SJSA1 (cell line): ENCODE results near the gene KCNQ1. TPM values are rescaled to one million over a fixed set of nuclear protein-coding genes. Genes with fewer than 3 reads are reported as not detected.

Source experiments
- DNase-seq, 2 experiments: peaks; one replicate each; pipeline ENCODE4 v3.0.0-alpha.2; 2015 to 2020; ENCODE audit warnings: low spot score in 2 of 2, low read depth in 1 of 2
- H3K27ac ChIP-seq: fragments of 250-450 bp; sonication (Bioruptor Pico); 2 replicates; pipeline ENCODE4 v1.5.1; 2020; ENCODE audit warnings: mild to moderate bottlenecking, moderate library complexity
- H3K27me3 ChIP-seq: fragments of 250-450 bp; sonication (Bioruptor Pico); replicated peaks from 2 replicates; pipeline ENCODE4 v1.5.1; 2020; ENCODE audit warnings: mild to moderate bottlenecking, moderate library complexity
- H3K36me3 ChIP-seq: fragments of 250-450 bp; sonication (Bioruptor Pico); 2 replicates; pipeline ENCODE4 v1.5.1; 2020; ENCODE audit warnings: mild to moderate bottlenecking
- H3K4me1 ChIP-seq: fragments of 250-450 bp; sonication (Bioruptor Pico); replicated peaks from 2 replicates; pipeline ENCODE4 v1.6.1; 2021; ENCODE audit warnings: mild to moderate bottlenecking
- H3K4me3 ChIP-seq: fragments of 250-450 bp; sonication (Bioruptor Pico); 2 replicates; pipeline ENCODE4 v1.5.1; 2020; ENCODE audit warnings: mild to moderate bottlenecking
- H3K9me3 ChIP-seq: fragments of 250-450 bp; sonication (Bioruptor Pico); replicated peaks from 2 replicates; pipeline ENCODE4 v1.5.1; 2020; ENCODE audit warnings: mild to moderate bottlenecking
- total RNA-seq: library from RNA; depleted of rRNA; stranded (reverse); fragments of >200 nt; shearing (Covaris generic); gene quantifications from 2 replicates; pipeline ENCODE4 v1.2.3, GENCODE V29; 2014

The KCNQ1 gene
- total RNA-seq, 1 experiment from 2014 or later = not detected

DNA sequence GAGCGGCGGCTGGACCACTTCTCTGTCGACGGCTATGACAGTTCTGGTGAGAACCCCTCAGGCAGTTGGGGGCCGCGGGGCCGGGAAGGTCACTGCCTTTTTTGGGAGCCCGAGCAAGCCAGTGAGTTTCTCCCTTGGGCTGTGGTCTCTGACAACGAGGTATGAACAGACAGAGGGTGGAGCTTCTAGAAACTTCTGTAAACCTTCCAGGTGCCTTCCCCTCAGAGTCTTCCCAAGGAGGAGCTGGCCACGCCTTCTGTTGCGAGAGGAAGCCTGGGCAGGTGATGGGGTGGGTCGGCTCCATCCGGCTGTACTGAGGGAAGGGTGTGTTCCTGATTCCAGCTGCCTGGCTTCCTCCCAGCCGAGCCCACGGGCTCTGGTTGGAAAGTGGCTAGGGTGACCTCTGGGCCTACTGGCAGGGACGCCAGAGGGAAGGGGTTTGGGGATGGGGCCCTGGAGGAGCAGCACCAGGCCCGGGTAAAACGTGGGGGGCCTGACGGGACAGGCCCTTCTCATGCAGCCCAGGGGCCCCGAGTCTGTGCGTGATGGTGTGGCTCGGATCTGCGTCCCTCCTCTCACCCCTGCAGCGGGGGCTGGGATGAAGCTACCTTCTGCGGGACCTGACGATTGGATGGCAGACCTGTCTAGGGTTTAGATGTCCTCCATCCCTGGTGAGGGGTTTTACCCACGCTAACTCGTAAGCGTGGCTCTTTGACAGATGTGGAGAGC lies 144.2 kb downstream of the KCNQ1 start:
- Histone ChIP-seq H3K36me3 (no peaks in the 10 kb centered on the region), H3K4me3 (no peak overlapping the region), H3K27me3 (0 out of 2 replicates have a peak, but pooled peaks cover 4% of the 10 kb centered on the region), H3K4me1 (no peaks in the 10 kb centered on the region), H3K27ac (no peak overlapping the region), H3K9me3 (0 out of 2 replicates have a peak, but pooled peaks cover 2% of the 10 kb centered on the region)
- no peak for DNase-seq

DNA sequence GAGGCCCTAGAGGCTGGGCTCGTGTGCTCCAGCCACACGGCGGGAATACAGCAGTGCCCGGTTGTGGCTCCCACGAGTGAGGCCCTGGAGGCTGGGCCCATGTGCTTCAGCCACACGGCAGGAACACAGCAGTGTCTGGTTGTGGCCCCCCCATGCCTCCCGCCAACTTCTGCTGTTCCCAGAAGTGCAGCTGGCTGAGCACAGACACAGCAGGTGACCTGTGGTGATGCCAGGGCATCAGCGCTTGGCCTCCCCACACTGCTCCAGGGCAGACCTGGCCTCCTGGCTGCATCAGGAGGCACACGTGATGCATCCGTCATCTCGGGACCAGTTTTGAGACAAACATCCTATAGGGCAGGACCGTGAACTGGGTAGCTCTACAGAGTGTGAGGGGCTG lies 144.7 kb downstream of the KCNQ1 start:
- Histone ChIP-seq H3K27ac (no peak overlapping the region), H3K4me3 (no peak overlapping the region), H3K36me3 (no peaks in the 10 kb centered on the region), H3K27me3 (0 out of 2 replicates have a peak, but pooled peaks cover 4% of the 10 kb centered on the region), H3K9me3 (0 out of 2 replicates have a peak, but pooled peaks cover 2% of the 10 kb centered on the region), H3K4me1 (no peaks in the 10 kb centered on the region)
- DNase-seq = no peak

DNA sequence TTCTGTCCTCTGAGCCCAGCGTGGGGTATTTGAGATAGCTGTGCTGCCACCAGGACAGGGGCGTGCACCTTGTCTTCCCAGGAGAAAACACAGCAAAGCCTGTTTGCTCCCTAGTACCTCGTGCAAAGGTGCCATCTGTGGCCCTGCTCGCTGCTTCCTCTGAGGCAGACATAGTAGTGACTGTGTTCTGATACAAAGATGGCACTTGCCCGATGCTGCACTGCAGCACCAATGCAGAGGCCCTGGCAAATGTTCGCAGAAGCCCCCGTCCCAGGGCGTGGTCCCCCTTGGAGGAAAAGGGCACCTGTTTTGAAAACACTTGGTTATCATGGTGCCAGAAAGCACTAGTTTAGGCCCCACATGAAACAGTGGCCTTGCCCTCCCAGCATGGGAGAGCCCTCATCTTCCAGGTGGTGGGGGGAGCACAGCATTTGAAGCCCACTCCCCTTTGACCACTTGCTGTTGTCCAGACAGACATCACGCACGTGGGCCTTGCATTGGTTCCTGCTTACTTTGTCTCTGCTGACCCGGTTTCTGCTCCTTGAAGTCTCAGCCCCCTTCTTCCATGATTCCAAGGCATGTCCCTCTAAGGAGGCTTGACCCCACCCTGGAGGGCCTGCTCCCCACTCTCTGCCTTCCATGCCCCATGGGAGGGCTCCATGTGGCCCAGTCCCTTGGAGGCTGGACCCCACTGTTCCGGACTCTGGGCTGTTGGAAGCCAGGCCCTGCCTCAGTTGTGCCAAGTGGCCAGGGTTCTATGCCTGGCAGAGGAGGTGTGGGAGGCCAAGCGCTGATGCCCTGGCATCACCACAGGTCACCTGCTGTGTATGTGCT lies 145.5 kb downstream of the KCNQ1 start:
- DNase-seq = no peak
- Histone ChIP-seq H3K4me1 (no peaks in the 10 kb centered on the region), H3K4me3 (no peak overlapping the region), H3K27ac (no peak overlapping the region), H3K27me3 (peaks cover 8% of the 10 kb centered on the region), H3K36me3 (no peaks in the 10 kb centered on the region), H3K9me3 (0 out of 2 replicates have a peak, but pooled peaks cover 2% of the 10 kb centered on the region)

DNA sequence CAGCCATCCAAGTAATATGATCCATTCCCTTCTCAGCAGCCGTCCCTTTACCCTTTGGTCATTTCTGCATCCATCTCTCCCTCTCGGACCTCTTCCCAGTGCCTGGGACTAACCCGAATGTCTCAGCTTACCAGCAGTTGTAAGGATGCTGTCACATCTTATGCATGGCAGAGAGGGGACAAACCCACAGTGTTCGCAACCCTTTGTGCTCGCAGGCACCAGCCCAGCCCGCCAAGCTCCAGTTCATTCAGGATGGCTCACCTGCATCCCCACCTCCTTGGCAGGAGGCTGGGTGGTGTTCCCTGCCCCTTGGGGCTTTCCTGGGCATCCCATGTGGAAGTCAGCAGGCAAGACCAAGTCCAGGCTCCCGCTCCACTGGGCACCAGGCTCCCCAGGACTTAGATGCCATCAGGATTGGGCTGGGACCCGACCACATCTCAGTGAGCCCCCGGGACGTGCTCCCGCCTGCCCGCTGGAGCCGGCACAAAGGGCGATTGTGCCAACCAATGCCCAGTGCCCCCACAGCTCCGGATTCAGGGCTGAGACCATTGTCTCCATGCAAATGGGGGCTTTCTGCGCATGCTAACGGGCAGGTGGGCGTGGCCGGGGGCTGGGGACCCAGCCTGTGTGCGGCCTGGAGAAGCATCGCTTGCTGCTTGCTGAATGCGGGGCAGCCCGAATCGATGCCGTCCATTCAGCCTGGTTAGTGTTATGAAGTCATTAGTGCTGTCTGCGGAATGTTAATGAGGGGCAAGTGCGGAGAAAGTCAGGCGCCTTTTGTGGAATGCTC lies 146.4 kb downstream of the KCNQ1 start:
- no peaks in the 10 kb centered on the region for H3K4me1 ChIP-seq
- H3K36me3 ChIP-seq = no peaks in the 10 kb centered on the region
- H3K9me3 ChIP-seq = 0 out of 2 replicates have a peak, but pooled peaks cover 2% of the 10 kb centered on the region
- H3K27ac ChIP-seq = no peak overlapping the region
- peaks cover 8% of the 10 kb centered on the region for H3K27me3 ChIP-seq
- no peak overlapping the region for H3K4me3 ChIP-seq
- DNase-seq = no peak

DNA sequence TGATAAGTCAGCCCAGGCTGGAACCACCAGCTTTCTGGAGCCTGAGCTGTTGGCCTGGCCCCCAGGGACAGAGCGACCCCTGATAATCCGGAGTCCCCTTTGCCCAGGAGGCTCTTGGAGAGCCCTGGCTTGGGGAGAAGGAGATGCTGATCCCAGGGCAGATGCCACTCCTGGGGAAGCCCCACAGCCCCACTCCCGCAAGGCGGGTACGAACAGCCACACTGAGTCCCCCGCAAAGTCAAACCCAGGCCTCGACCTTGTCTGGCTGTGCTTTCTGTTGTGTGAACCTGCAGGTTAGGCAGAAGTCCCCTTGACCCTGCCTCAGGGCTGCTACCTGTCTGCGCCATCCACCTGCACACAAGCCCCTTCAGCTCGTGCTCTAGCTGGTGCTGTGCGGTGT lies 147.0 kb downstream of the KCNQ1 start:
- Histone ChIP-seq H3K4me1 (no peaks in the 10 kb centered on the region), H3K4me3 (no peak overlapping the region), H3K9me3 (0 out of 2 replicates have a peak, but pooled peaks cover 2% of the 10 kb centered on the region), H3K27ac (no peak overlapping the region), H3K27me3 (peaks cover 8% of the 10 kb centered on the region), H3K36me3 (no peaks in the 10 kb centered on the region)
- no peak for DNase-seq

DNA sequence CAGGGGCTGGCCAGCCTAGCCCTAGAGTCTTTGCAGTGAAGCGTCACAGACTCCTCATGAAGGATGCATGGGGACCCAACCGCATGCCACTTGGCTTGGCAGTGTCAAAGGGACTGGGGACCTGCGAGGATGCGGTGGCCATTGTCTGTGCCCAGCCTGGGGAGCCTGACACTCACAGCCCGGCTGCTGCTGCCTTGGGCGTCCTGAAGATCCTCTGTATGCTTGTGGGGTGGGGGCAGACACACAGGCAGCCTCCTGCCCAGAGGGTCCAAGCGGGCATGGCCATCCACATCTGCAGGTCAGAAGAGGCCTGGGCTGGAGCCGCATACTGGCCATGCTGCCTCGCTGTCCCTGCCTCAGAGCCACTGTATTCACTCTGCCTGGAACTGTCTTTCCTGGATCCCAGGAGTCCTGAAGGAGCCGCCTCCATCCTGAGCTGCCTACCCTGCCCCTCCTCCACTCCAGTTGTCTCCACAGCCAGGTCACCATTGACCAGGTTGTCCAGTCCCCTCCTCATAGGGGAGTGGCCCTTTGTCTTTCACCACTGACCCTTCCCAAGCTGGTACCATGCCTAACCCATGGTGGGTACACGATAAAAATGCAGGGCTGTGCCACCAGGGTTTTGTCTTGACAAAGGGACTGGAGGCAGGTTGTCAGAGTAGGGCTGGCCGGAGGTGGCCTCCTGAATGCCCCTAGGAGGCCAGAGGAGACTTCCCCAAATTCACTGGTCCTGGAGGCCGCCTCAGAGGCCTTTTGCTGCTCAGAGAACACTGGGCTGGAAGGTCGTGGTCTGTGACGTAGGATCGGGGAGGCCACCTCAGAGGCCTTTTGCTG lies 148.0 kb downstream of the KCNQ1 start:
- Histone ChIP-seq H3K9me3 (0 out of 2 replicates have a peak, but pooled peaks cover 2% of the 10 kb centered on the region), H3K27me3 (peaks cover 8% of the 10 kb centered on the region), H3K27ac (no peak overlapping the region), H3K36me3 (no peaks in the 10 kb centered on the region), H3K4me3 (no peak overlapping the region), H3K4me1 (no peaks in the 10 kb centered on the region)
- no peak for DNase-seq

DNA sequence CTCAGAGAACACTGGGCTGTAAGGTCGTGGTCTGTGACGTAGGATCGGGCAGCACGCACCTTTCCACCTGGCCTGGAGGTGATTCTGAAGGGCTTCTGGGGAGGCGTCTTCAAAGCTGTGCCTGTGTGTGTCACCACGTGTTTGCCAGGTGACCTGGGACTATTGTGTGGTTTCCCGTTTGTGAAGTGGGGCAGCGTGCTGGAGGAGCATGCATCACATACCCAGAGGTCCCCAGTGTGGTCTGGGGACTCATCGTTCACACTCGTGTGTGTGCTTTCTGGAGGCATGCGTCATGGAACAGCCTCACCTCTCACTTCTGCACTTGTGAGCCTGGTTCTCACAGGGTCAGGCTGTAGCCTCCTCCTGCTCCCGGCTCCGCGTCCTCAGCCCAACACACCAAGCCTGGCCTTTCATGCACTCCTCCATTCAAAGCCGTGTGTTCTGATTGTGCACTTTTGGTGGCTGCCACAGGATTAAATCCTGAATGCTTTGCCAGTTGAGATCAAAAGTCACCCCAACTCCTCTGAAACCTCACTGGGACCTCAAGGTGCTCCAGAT lies 148.7 kb downstream of the KCNQ1 start:
- no peak for DNase-seq
- Histone ChIP-seq H3K27ac (no peak overlapping the region), H3K4me1 (no peaks in the 10 kb centered on the region), H3K9me3 (0 out of 2 replicates have a peak, but pooled peaks cover 2% of the 10 kb centered on the region), H3K27me3 (peaks cover 8% of the 10 kb centered on the region), H3K36me3 (no peaks in the 10 kb centered on the region), H3K4me3 (no peak overlapping the region)

DNA sequence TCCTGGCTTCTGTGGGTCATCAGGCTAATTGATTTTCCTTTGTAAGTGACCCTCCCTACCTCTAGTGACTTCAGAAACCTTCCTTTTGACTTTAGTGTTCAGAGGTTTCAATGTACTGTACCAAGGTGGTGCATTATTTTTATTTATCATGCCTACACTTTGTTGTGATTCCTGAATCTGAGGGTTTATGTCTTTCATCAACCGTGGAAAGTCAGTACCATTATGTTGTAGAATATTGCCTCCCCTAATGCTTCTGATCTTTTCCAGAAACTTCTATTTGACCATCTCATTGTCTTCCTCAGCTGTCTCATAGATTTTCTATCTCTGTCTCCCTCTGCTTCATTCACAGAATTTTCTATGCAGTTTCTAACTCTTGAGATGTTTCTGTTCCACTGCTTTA lies 149.5 kb downstream of the KCNQ1 start:
- H3K9me3 ChIP-seq = 0 out of 2 replicates have a peak, but pooled peaks cover 2% of the 10 kb centered on the region
- no peak overlapping the region for H3K4me3 ChIP-seq
- no peak overlapping the region for H3K27ac ChIP-seq
- H3K27me3 ChIP-seq = peaks cover 8% of the 10 kb centered on the region
- no peaks in the 10 kb centered on the region for H3K36me3 ChIP-seq
- DNase-seq = no peak
- H3K4me1 ChIP-seq = no peaks in the 10 kb centered on the region

DNA sequence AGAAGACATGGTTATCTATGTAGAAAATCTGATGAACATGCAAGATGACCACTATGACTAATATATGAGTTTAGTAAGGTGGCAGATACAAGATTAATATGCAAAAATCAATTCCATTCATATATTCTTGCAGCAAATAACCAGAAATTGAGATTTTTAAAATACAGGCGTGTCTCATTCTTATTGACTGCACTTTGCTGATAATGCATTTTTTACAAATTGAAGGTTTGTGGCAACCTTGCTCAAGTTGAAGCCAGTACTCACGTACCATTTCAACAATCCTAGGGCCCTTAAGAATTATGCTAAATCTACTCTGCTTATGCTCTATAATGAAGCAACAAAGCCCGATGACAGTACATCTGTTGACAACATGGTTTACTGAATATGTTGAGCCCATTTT lies 150.4 kb downstream of the KCNQ1 start:
- H3K27me3 ChIP-seq = peaks cover 8% of the 10 kb centered on the region

DNA sequence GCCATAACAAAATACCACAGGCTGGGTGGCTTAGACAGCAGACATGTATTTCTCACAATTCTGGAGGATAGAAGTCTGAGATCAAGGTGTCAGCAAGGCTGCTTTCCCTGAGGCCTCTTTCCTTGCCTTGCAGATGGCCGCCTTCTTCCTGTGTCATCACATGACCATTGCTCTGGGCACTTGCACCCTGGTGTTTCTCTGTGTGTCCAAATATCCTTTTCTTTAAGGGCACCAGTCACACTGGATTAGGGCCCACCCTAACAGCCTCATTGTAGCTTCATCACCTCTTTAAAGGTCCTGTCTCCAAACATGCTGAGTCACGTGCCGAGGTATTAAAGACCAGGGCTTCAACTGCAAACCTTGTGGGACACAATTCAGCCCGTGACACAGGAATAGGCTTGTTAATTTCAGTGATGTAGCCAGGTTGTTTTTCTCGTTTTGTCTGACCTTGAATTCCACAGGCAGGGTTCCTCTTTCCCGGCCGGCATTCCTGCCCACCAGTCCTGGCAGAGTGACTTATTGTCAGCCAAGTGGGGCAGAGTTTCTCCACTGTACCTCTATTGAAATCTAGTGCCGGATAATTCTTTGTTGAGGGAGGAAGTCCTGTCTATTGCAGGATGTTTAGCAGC lies 154.9 kb downstream of the KCNQ1 start:
- DNase-seq = no peak
- Histone ChIP-seq H3K36me3 (no peaks in the 10 kb centered on the region), H3K4me3 (no peak overlapping the region), H3K27ac (no peak overlapping the region), H3K27me3 (peaks cover 4% of the 10 kb centered on the region), H3K4me1 (no peaks in the 10 kb centered on the region), H3K9me3 (no peaks in the 10 kb centered on the region)

More for the DNA sequence above, 150.4 kb downstream of the KCNQ1 start:
- H3K4me1 ChIP-seq = no peaks in the 10 kb centered on the region
- no peak overlapping the region for H3K27ac ChIP-seq
- no peak for DNase-seq
- H3K4me3 ChIP-seq = no peak overlapping the region
- no peaks in the 10 kb centered on the region for H3K9me3 ChIP-seq
- no peaks in the 10 kb centered on the region for H3K36me3 ChIP-seq

DNA sequence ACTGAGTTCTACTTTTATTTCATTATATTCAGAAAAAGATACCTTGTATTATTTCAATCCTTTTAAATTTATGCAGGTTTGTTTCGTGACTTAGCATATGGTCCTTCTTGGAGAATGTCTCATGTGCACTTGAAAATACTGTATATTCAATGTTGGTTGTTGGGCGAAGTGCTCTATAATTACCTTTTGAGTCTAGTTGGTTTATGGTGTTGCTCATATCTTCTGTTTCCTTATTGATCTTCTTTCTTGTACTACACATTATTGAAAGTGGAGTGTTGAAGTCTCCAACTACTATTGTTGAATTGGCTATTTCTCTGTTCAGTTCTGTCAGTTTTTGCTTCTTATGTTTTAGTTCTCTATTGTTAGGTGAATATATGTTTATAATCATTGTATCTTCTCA lies 164.5 kb downstream of the KCNQ1 start:
- Histone ChIP-seq H3K4me1 (peaks cover 7% of the 10 kb centered on the region), H3K9me3 (no peaks in the 10 kb centered on the region), H3K27ac (no peak overlapping the region), H3K27me3 (no peaks in the 10 kb centered on the region), H3K36me3 (no peaks in the 10 kb centered on the region), H3K4me3 (no peak overlapping the region)
- DNase-seq = no peak

DNA sequence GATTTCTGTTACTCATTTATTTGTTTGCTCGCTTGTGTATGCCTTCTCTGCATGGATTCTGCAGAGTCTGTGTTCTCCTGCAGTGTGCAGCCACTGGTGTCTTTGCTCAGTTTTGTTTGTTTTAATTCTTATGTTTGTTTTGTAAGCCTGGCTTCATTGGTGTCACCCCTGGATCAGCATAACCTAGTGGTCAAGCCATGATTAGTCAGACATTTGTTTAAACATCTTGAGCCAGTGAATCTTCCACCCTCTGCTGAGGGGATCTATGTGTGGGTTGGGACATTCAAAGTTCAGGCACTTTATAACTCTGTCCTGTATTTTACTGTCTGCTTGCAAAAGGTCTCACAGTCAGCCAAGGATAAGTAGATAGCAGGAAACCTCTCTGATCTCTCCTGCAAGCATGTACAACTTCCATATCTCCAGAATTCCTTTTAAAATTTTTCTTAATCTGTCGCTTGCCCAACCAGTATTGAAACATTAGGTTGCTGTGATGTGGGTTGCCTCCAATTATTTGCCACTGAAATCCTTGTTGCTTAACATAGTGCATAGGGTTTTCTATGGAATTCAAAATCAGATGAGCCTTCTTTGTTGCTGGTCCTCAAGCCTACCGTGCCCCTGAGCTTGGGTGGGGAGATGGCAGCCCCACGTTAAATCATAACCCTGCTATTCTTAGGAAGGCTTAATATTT lies 168.2 kb downstream of the KCNQ1 start:
- Histone ChIP-seq H3K9me3 (no peaks in the 10 kb centered on the region), H3K27ac (no peak overlapping the region), H3K36me3 (no peaks in the 10 kb centered on the region), H3K27me3 (no peaks in the 10 kb centered on the region), H3K4me3 (no peak overlapping the region), H3K4me1 (peaks cover 7% of the 10 kb centered on the region)
- peak in 1 of 2 experiments; percentile 56 for DNase-seq
